Mucosa of rectum (tissue), 2 donors: Measurements from ENCODE around the gene CLCNKB.

Source experiments
- H3K27ac ChIP-seq, 2 donors: one replicate each; pipeline ENCODE4 v1.7.0; 2013; ENCODE audit warnings: inconsistent platforms in 2 of 2, low read depth in 2 of 2, low read length in 2 of 2
- H3K27me3 ChIP-seq, 2 donors: one replicate each; pipeline ENCODE4 v1.7.0; 2013; ENCODE audit warnings: low read length in 2 of 2; ENCODE audit not compliant: control insufficient read depth in 2 of 2, insufficient read depth in 2 of 2
- H3K36me3 ChIP-seq, 2 donors: one replicate each; pipeline ENCODE4 v1.7.0; 2013; ENCODE audit warnings: low read length in 2 of 2; ENCODE audit not compliant: control insufficient read depth in 2 of 2, insufficient read depth in 2 of 2
- H3K4me1 ChIP-seq, 2 donors: one replicate each; pipeline ENCODE4 v1.7.0; 2013; ENCODE audit warnings: low read length in 2 of 2, mild to moderate bottlenecking in 1 of 2; ENCODE audit not compliant: control insufficient read depth in 2 of 2, insufficient read depth in 2 of 2
- H3K4me3 ChIP-seq, 2 donors: one replicate each; pipeline ENCODE4 v1.7.0; 2013; ENCODE audit warnings: low read length in 2 of 2
- H3K9ac ChIP-seq, 2 donors: one replicate each; pipeline ENCODE4 v1.7.0; 2013; ENCODE audit warnings: low read length in 2 of 2, low read depth in 1 of 2, mild to moderate bottlenecking in 1 of 2
- H3K9me3 ChIP-seq, 2 donors: one replicate each; pipeline ENCODE4 v1.7.0; 2013; ENCODE audit warnings: low read length in 2 of 2; ENCODE audit not compliant: control insufficient read depth in 2 of 2
- donor health status: healthy.
- donor health status: Normal muscosa, but diverticular disease.

The CLCNKB gene

GRCh38 chr1:16075337-16076030, 31.9 kb downstream of the CLCNKB start:
- H3K9me3 ChIP-seq, result no peaks in the 10 kb centered on the region
- no peak overlapping the region for H3K9ac ChIP-seq
- H3K36me3 ChIP-seq, result no peaks in the 10 kb centered on the region
- H3K4me3 ChIP-seq, result no peak overlapping the region
- peaks cover 0 to 2% of the 10 kb centered on the region in 2 donors for H3K27me3 ChIP-seq
- peaks cover 8 to 12% of the 10 kb centered on the region in 2 donors for H3K4me1 ChIP-seq
- no peak overlapping the region for H3K27ac ChIP-seq

- Histone ChIP-seq H3K27ac (no peak overlapping the region), H3K36me3 (no peaks in the 10 kb centered on the region), H3K27me3 (peaks cover 0 to 2% of the 10 kb centered on the region in 2 donors), H3K9ac (no peak overlapping the region), H3K4me1 (peaks cover 8 to 12% of the 10 kb centered on the region in 2 donors), H3K4me3 (no peak overlapping the region), H3K9me3 (no peaks in the 10 kb centered on the region)
Measured at GRCh38 chr1:16076031-16076864, 32.7 kb downstream of the CLCNKB start.

GRCh38 chr1:16076865-16077238, 33.3 kb downstream of the CLCNKB start:
- H3K4me3 ChIP-seq, result no peak overlapping the region
- H3K9ac ChIP-seq, result no peak overlapping the region
- H3K27me3 ChIP-seq, result peaks cover 0 to 2% of the 10 kb centered on the region in 2 donors
- H3K27ac ChIP-seq, result no peak overlapping the region
- no peaks in the 10 kb centered on the region for H3K9me3 ChIP-seq
- no peaks in the 10 kb centered on the region for H3K36me3 ChIP-seq
- H3K4me1 ChIP-seq, result peaks cover 8 to 12% of the 10 kb centered on the region in 2 donors

- Histone ChIP-seq H3K4me1 (peaks cover 10 to 12% of the 10 kb centered on the region in 2 donors), H3K9me3 (no peaks in the 10 kb centered on the region), H3K27me3 (peaks cover 0 to 2% of the 10 kb centered on the region in 2 donors), H3K36me3 (no peaks in the 10 kb centered on the region), H3K27ac (no peak overlapping the region), H3K4me3 (no peak overlapping the region), H3K9ac (no peak overlapping the region)
Measured at GRCh38 chr1:16077406-16078245, 34.0 kb downstream of the CLCNKB start.

- Histone ChIP-seq H3K4me1 (peaks cover 16 to 17% of the 10 kb centered on the region in 2 donors), H3K4me3 (peak overlapping the region in 1 of 2 donors; percentile 40), H3K27ac (no peak overlapping the region), H3K36me3 (no peaks in the 10 kb centered on the region), H3K9ac (no peak overlapping the region), H3K9me3 (no peaks in the 10 kb centered on the region), H3K27me3 (no peaks in the 10 kb centered on the region)
Measured at GRCh38 chr1:16078925-16079656, 35.5 kb downstream of the CLCNKB start.

GRCh38 chr1:16080422-16081150, 37.0 kb downstream of the CLCNKB start:
- Histone ChIP-seq H3K9ac (no peak overlapping the region), H3K27ac (no peak overlapping the region), H3K9me3 (no peaks in the 10 kb centered on the region), H3K27me3 (no peaks in the 10 kb centered on the region), H3K36me3 (no peaks in the 10 kb centered on the region), H3K4me1 (peaks cover 16 to 17% of the 10 kb centered on the region in 2 donors), H3K4me3 (no peak overlapping the region)

- Histone ChIP-seq H3K4me1 (peaks cover 16 to 17% of the 10 kb centered on the region in 2 donors), H3K36me3 (no peaks in the 10 kb centered on the region), H3K9ac (no peak overlapping the region), H3K4me3 (no peak overlapping the region), H3K27me3 (no peaks in the 10 kb centered on the region), H3K9me3 (no peaks in the 10 kb centered on the region), H3K27ac (no peak overlapping the region)
Measured at GRCh38 chr1:16081636-16082035, 38.1 kb downstream of the CLCNKB start.

- Histone ChIP-seq H3K36me3 (no peaks in the 10 kb centered on the region), H3K27ac (no peak overlapping the region), H3K9ac (no peak overlapping the region), H3K4me1 (peaks cover 16 to 17% of the 10 kb centered on the region in 2 donors), H3K27me3 (no peaks in the 10 kb centered on the region), H3K4me3 (no peak overlapping the region), H3K9me3 (no peaks in the 10 kb centered on the region)
Measured at GRCh38 chr1:16082283-16083038, 38.9 kb downstream of the CLCNKB start.
